CD4-positive, CD25-positive, alpha-beta regulatory T cell (primary cell): Measurements from ENCODE around the gene ATN1. TPM values are rescaled to one million over a fixed set of nuclear protein-coding genes. Genes with fewer than 3 reads are reported as not detected.

ENCODE experiments used
- ATAC-seq, 2 donors: fragments of 150-1000 bp; cut with Tn5 transposase; one replicate each; pipeline ENCODE4 v1.10.0; 2021; ENCODE audit warnings: low read depth in 2 of 2, moderate number of reproducible peaks in 2 of 2, moderate library complexity in 1 of 2
- DNase-seq, 3 donors: peaks; one replicate each; pipeline versions ENCODE4 v3.0.0 to v3.0.0-alpha.2; 2012 to 2022; ENCODE audit warnings: mixed read lengths in 1 of 3
- H3K27ac ChIP-seq: one replicate; pipeline ENCODE4 v1.7.0; 2013; ENCODE audit warnings: mild to moderate bottlenecking, low read length; ENCODE audit not compliant: insufficient read depth, poor library complexity, severe bottlenecking
- H3K27me3 ChIP-seq: one replicate; pipeline ENCODE4 v1.7.0; 2013; ENCODE audit warnings: low read length; ENCODE audit not compliant: control insufficient read depth, insufficient read depth
- H3K36me3 ChIP-seq: one replicate; pipeline ENCODE4 v1.7.0; 2013; ENCODE audit warnings: mild to moderate bottlenecking, low read length, moderate library complexity; ENCODE audit not compliant: control insufficient read depth, insufficient read depth
- H3K4me1 ChIP-seq: 2 replicates; pipeline ENCODE4 v1.7.0; 2013; ENCODE audit warnings: mild to moderate bottlenecking, low read length; ENCODE audit not compliant: insufficient read depth, control insufficient read depth, poor library complexity, severe bottlenecking
- H3K4me3 ChIP-seq: one replicate; pipeline ENCODE4 v1.7.0; 2013; ENCODE audit warnings: low read depth, mild to moderate bottlenecking, low read length, moderate library complexity
- H3K9me3 ChIP-seq, 2 experiments: 1 replicate in 1 of 2; 2 replicates in 1 of 2; pipeline ENCODE4 v1.7.0; 2013; ENCODE audit warnings: low read length in 2 of 2, mild to moderate bottlenecking in 1 of 2, moderate library complexity in 1 of 2; ENCODE audit not compliant: control insufficient read depth in 2 of 2
- H3K27ac Mint-ChIP-seq, 3 donors: one replicate each; pipeline ENCODE4 v1.8.0; 2020 to 2022; ENCODE audit warnings: mild to moderate bottlenecking in 3 of 3, mixed read lengths in 3 of 3, moderate library complexity in 2 of 3
- H3K27me3 Mint-ChIP-seq: one replicate; pipeline ENCODE4 v1.8.0; 2022; ENCODE audit warnings: mild to moderate bottlenecking, mixed read lengths
- H3K36me3 Mint-ChIP-seq: one replicate; pipeline ENCODE4 v1.8.0; 2020; ENCODE audit warnings: mixed read lengths
- H3K4me1 Mint-ChIP-seq, 4 donors: one replicate each; pipeline ENCODE4 v1.8.0; 2020 to 2022; ENCODE audit warnings: mixed read lengths in 4 of 4, mild to moderate bottlenecking in 1 of 4
- H3K4me3 Mint-ChIP-seq, 4 donors: one replicate each; pipeline ENCODE4 v1.8.0; 2020 to 2022; ENCODE audit warnings: mild to moderate bottlenecking in 4 of 4, mixed read lengths in 4 of 4, moderate library complexity in 3 of 4
- H3K9me3 Mint-ChIP-seq, 7 donors: one replicate each; pipeline ENCODE4 v1.8.0; 2020 to 2022; ENCODE audit warnings: mixed read lengths in 7 of 7, mild to moderate bottlenecking in 3 of 7, moderate library complexity in 2 of 7
- polyA plus RNA-seq, 4 donors: library from polyadenylated mRNA; unstranded; fragments of 300-500 nt; fragmentation: Illumina TruSeq; gene quantifications; one replicate each; pipeline ENCODE4 v1.2.3, GENCODE V29; 2021
- total RNA-seq: library from RNA; stranded (reverse); gene quantifications from one replicate; pipeline ENCODE4 v1.2.3, GENCODE V29; 2022

The ATN1 gene
- total and polyA plus RNA-seq, 5 donors from 2014 or later: 0.17 to 27.5 (median 0.60) TPM

DNA sequence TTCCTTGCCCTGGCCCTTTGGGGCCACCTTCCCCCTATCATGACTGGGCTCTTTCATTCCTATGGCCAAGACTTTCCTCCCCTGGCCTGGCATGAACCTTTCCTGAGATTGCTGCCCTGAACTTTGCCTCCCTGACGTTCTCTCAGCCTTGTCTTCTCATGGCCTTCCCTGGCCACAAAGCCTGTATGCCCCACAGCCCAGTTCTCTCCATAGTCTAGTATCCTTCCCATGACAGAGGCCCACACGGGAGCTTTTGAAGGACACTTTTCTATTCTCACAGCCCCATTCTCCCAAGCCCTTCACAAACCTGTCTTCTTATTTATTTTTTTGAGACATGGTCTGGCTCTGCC, 11.4 kb downstream of the ATN1 start:
- Mint-ChIP-seq H3K4me3 (peak overlapping the region in 3 of 4 donors; percentile 39 to 67 (median 61)), H3K27me3 (no peaks in the 10 kb centered on the region), H3K4me1 (peaks cover 6 to 59% (median 18%) of the 10 kb centered on the region in 4 donors), H3K9me3 (no peaks in the 10 kb centered on the region), H3K36me3 (peaks cover 9% of the 10 kb centered on the region), H3K27ac (peak overlapping the region; percentile 70 to 94 (median 77))
- Histone ChIP-seq H3K9me3 (no peaks in the 10 kb centered on the region), H3K27me3 (no peaks in the 10 kb centered on the region), H3K4me1 (peaks cover 44% of the 10 kb centered on the region), H3K36me3 (peaks cover 5% of the 10 kb centered on the region), H3K27ac (no peak overlapping the region), H3K4me3 (no peak overlapping the region)
- DNase-seq (no peak), ATAC-seq (no peak)

DNA sequence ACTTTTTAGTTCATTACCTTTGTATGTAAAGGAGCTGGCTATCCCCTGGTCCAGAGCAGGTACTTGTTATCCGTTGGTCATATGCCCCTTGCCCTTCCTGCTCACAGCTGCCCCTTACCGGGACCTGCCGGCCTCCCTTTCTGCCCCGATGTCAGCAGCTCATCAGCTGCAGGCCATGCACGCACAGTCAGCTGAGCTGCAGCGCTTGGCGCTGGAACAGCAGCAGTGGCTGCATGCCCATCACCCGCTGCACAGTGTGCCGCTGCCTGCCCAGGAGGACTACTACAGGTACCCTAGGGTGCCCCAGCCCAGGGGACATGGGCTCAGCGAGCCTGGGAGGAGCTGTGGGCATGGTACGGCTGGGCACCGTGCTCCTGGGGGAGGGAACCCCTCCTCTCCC, 13.5 kb downstream of the ATN1 start:
- H3K4me3 Mint-ChIP-seq: peak overlapping the region in 2 of 4 donors; percentile 59 to 83
- H3K4me1 Mint-ChIP-seq: peaks cover 6 to 63% (median 19%) of the 10 kb centered on the region in 4 donors
- peak overlapping the region in 2 of 3 donors; percentile 52 to 63 for H3K27ac Mint-ChIP-seq
- no peaks in the 10 kb centered on the region for H3K9me3 ChIP-seq
- no peaks in the 10 kb centered on the region for H3K27me3 Mint-ChIP-seq
- DNase-seq (no peak), ATAC-seq (no peak)
- peaks cover 59% of the 10 kb centered on the region for H3K4me1 ChIP-seq
- no peaks in the 10 kb centered on the region for H3K27me3 ChIP-seq
- no peaks in the 10 kb centered on the region for H3K36me3 Mint-ChIP-seq
- H3K36me3 ChIP-seq: no peaks in the 10 kb centered on the region
- no peaks in the 10 kb centered on the region for H3K9me3 Mint-ChIP-seq
- H3K27ac ChIP-seq: no peak overlapping the region
- no peak overlapping the region for H3K4me3 ChIP-seq

DNA sequence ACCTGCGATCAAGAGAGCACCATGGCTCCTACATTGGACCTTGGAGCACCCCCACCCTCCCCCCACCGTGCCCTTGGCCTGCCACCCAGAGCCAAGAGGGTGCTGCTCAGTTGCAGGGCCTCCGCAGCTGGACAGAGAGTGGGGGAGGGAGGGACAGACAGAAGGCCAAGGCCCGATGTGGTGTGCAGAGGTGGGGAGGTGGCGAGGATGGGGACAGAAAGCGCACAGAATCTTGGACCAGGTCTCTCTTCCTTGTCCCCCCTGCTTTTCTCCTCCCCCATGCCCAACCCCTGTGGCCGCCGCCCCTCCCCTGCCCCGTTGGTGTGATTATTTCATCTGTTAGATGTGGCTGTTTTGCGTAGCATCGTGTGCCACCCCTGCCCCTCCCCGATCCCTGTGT, 14.0 kb downstream of the ATN1 start:
- Histone ChIP-seq H3K27me3 (no peaks in the 10 kb centered on the region), H3K9me3 (no peaks in the 10 kb centered on the region), H3K4me1 (peaks cover 59% of the 10 kb centered on the region), H3K4me3 (no peak overlapping the region), H3K27ac (no peak overlapping the region), H3K36me3 (no peaks in the 10 kb centered on the region)
- Mint-ChIP-seq H3K9me3 (no peaks in the 10 kb centered on the region), H3K4me1 (peaks cover 6 to 63% (median 19%) of the 10 kb centered on the region in 4 donors), H3K4me3 (peak overlapping the region in 1 of 4 donors; percentile 88), H3K27me3 (no peaks in the 10 kb centered on the region), H3K36me3 (no peaks in the 10 kb centered on the region), H3K27ac (peak overlapping the region in 1 of 3 donors; percentile 97)
- ATAC-seq (no peak), DNase-seq (no peak)

DNA sequence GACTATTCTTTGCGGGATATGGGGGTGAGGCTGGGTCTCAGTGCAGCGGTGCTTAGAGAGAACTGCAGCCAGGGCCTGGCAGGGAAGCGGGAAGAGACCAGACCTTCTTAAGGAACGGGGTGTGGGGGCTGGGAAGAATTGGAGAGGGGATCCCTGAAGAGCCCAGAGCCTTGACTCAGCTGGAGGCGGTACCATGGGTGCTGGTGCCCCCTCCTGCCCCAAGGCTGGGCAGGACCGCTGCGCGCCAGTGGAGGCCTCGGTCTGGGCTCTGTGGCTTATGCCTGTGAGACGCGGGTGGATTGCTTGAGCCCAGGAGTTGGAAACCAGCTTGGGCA, 14.5 kb downstream of the ATN1 start:
- no peak for DNase-seq
- Mint-ChIP-seq H3K4me1 (peaks cover 6 to 66% (median 22%) of the 10 kb centered on the region in 4 donors), H3K27me3 (no peaks in the 10 kb centered on the region), H3K27ac (peak overlapping the region; percentile 92 to 99 (median 97)), H3K36me3 (no peaks in the 10 kb centered on the region), H3K9me3 (no peaks in the 10 kb centered on the region), H3K4me3 (peak overlapping the region; percentile 44 to 99 (median 86))
- no peak for ATAC-seq
- Histone ChIP-seq H3K9me3 (no peaks in the 10 kb centered on the region), H3K4me3 (no peak overlapping the region), H3K36me3 (no peaks in the 10 kb centered on the region), H3K27ac (peak overlapping the region; percentile 98), H3K4me1 (peaks cover 59% of the 10 kb centered on the region), H3K27me3 (no peaks in the 10 kb centered on the region)

DNA sequence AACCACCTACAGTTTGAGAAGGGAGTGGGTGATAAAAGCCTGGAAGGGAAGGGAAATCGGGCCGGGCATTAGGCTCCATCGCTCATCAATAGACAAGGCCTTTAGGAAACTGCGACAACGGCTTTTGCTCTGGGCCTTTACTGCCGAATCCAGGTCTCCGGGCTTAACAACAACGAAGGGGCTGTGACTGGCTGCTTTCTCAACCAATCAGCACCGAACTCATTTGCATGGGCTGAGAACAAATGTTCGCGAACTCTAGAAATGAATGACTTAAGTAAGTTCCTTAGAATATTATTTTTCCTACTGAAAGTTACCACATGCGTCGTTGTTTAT, 15.6 kb downstream of the ATN1 start:
- H3K36me3 Mint-ChIP-seq: no peaks in the 10 kb centered on the region
- DNase-seq (peak; percentile 78 to 94 (median 90)), ATAC-seq (peak; percentile 63 to 68)
- H3K4me3 ChIP-seq: peak overlapping the region; percentile 79
- H3K27ac Mint-ChIP-seq: peak overlapping the region; percentile 97 to 100 (median 99)
- H3K4me1 ChIP-seq: peaks cover 62% of the 10 kb centered on the region
- peaks cover 6 to 71% (median 27%) of the 10 kb centered on the region in 4 donors for H3K4me1 Mint-ChIP-seq
- peak overlapping the region; percentile 98 for H3K27ac ChIP-seq
- H3K9me3 ChIP-seq: no peaks in the 10 kb centered on the region
- H3K9me3 Mint-ChIP-seq: no peaks in the 10 kb centered on the region
- no peaks in the 10 kb centered on the region for H3K27me3 ChIP-seq
- no peaks in the 10 kb centered on the region for H3K27me3 Mint-ChIP-seq
- peak overlapping the region; percentile 88 to 99 (median 98) for H3K4me3 Mint-ChIP-seq
- no peaks in the 10 kb centered on the region for H3K36me3 ChIP-seq

DNA sequence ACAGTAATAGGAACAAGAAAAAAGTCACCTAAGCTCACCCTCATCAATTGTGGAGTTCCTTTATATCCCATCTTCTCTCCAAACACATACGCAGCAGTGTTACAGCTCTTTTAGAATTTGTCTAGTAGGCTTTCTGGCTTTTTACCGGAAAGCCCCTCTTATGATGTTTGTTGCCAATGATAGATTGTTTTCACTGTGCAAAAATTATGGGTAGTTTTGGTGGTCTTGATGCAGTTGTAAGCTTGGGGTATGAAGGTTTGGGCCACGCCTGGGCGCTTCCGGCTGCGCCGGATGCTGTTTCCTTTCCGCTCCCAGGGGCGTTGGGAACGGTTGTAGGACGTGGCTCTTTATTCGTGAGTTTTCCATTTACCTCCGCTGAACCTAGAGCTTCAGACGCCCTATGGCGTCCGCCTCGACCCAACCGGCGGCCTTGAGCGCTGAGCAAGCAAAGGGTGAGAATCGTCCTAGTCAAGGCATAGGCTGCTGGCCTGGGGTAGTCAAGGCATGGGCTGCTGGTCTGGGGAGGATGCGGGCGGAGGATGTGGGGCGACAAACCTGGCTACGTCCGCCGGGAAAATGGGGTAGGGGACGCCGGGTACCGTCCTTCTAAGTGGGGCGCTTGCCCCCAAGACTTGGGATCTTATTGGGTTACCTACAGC, 16.1 kb downstream of the ATN1 start, which contains the start of the genes C12orf57 and RNU7-1:
Gene C12orf57 (plus strand): TSS at position 301 of the 659 bp plus-strand sequence. CDS start 100 bp downstream, at position 401.
Gene RNU7-1 (plus strand): TSS at position 95 of the 659 bp plus-strand sequence.
- Mint-ChIP-seq H3K4me1 (peaks cover 6 to 76% (median 29%) of the 10 kb centered on the region in 4 donors), H3K36me3 (no peaks in the 10 kb centered on the region), H3K27me3 (no peaks in the 10 kb centered on the region), H3K9me3 (no peaks in the 10 kb centered on the region), H3K4me3 (peak within 1 kb of the TSS; percentile 88 to 99 (median 98)), H3K27ac (peak within 1 kb of the TSS; percentile 97 to 100 (median 99))
- H3K36me3 ChIP-seq: no peaks in the 10 kb centered on the region
- no peaks in the 10 kb centered on the region for H3K9me3 ChIP-seq
- peaks cover 63% of the 10 kb centered on the region for H3K4me1 ChIP-seq
- ATAC-seq: peak; percentile 46 to 52
- H3K27me3 ChIP-seq: no peaks in the 10 kb centered on the region
- DNase-seq: peak; percentile 72 to 92 (median 87)
- H3K4me3 ChIP-seq: peak within 1 kb of the TSS; percentile 79
- peak within 1 kb of the TSS; percentile 98 for H3K27ac ChIP-seq

DNA sequence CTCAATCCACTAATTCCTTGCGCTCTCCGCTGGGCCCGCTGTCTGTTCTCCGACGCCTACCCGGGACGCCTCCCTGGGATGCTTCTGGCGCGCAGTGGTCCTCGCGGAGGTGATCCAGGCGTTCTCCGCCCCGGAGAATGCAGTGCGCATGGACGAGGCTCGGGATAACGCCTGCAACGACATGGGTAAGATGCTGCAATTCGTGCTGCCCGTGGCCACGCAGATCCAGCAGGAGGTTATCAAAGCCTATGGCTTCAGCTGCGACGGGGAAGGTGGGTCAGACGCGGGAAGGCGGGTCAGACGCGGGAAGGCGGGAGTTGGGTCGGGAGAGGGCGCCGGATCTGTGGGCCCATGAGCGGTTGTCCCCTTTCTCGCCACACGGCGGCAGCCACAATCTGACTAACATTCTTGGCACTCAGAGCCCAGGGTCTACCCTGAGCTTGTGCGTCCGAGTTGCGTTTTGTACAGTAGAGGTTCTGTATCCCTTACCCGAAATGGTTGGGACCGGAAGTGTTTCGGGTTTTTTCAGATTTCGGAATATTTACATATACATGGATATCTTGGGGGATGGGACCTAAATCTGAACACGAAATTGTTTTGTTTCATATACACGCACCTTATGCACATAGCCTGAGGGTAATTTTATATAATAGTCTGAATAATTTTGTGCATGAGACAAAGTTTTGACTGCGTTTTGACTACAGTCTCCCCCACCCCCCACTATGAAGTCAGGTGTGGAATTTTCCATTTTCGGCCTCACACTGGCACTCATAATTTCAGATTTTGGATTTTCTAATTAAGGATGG, 16.8 kb downstream of the ATN1 start:
- no peaks in the 10 kb centered on the region for H3K27me3 ChIP-seq
- H3K9me3 Mint-ChIP-seq: no peaks in the 10 kb centered on the region
- peak overlapping the region; percentile 88 to 99 (median 98) for H3K4me3 Mint-ChIP-seq
- H3K36me3 ChIP-seq: no peaks in the 10 kb centered on the region
- H3K36me3 Mint-ChIP-seq: no peaks in the 10 kb centered on the region
- peaks cover 4% of the 10 kb centered on the region for H3K27me3 Mint-ChIP-seq
- H3K9me3 ChIP-seq: no peaks in the 10 kb centered on the region
- H3K27ac ChIP-seq: peak overlapping the region; percentile 98
- peaks cover 6 to 76% (median 34%) of the 10 kb centered on the region in 4 donors for H3K4me1 Mint-ChIP-seq
- H3K4me3 ChIP-seq: peak overlapping the region; percentile 79
- peak overlapping the region; percentile 97 to 100 (median 99) for H3K27ac Mint-ChIP-seq
- H3K4me1 ChIP-seq: peaks cover 71% of the 10 kb centered on the region
- DNase-seq (peak; percentile 81 to 94 (median 86)), ATAC-seq (peak; percentile 66 to 67)
